GM10266 (cell line): ENCODE results near the gene SARNP.
A peak's percentile ranks its signal among the peaks of the same experiment; 100 is the strongest.

Experiments used
- DNase-seq: peaks from one replicate; pipeline ENCODE4 v3.0.0; 2012; ENCODE audit errors: extremely low spot score
- CTCF ChIP-seq: IDR thresholded peaks from 2 replicates; pipeline ENCODE4 v1.5.1; 2012; ENCODE audit warnings: mild to moderate bottlenecking, low read depth; ENCODE audit not compliant: control insufficient read depth, insufficient read depth; ENCODE audit errors: missing control alignments

SARNP gene

GRCh38 chr12:55833056-55833455, 15.5 kb upstream of the SARNP start:
- no peak for DNase-seq
- TF ChIP-seq CTCF, result no peak

GRCh38 chr12:55831447-55831815, 13.9 kb upstream of the SARNP start:
- TF ChIP-seq CTCF, result no peak
- no peak for DNase-seq

GRCh38 chr12:55830601-55831446, 13.3 kb upstream of the SARNP start:
- TF ChIP-seq CTCF, result no peak
- DNase-seq, result peak; percentile 51

GRCh38 chr12:55829967-55830600, 12.6 kb upstream of the SARNP start:
- peak; percentile 39 for DNase-seq
- no peak for TF ChIP-seq CTCF

- no peak for TF ChIP-seq CTCF
- DNase-seq, result no peak
Measured at GRCh38 chr12:55828357-55828756, 10.8 kb upstream of the SARNP start.

- no peak for TF ChIP-seq CTCF
Measured at GRCh38 chr12:55827806-55828205, 10.3 kb upstream of the SARNP start.

GRCh38 chr12:55824726-55825125, 7.2 kb upstream of the SARNP start:
- TF ChIP-seq CTCF, result no peak
- no peak for DNase-seq

More at GRCh38 chr12:55827806-55828205, 10.3 kb upstream of the SARNP start:
- no peak for DNase-seq
